NCI-H2029 (cell line): Measurements from ENCODE around the gene TRIM22.
"Not testable (repeated sequence)": the region's sequence is repeated elsewhere in the genome, so short reads cannot be mapped to it uniquely, and the experiment has no call there.

Experiments used
- DNase-seq: peaks from one replicate; lab custom pipeline; 2025; lab: John Stamatoyannopoulos, UW

The TRIM22 gene

GRCh38 chr11:5689551-5689983, at the start of gene TRIM22:
TRIM22 (plus strand) TSS chr11:5689790; CDS start chr11:5696233, 6,443 bp downstream.
- no peak for DNase-seq

GRCh38 chr11:5639953-5640352, 49.6 kb upstream of the TRIM22 start:
- no peak for DNase-seq

- no peak for DNase-seq
Measured at GRCh38 chr11:5643585-5643984, 46.0 kb upstream of the TRIM22 start.

- DNase-seq: no peak
Measured at GRCh38 chr11:5646139-5646538, 43.5 kb upstream of the TRIM22 start.

GRCh38 chr11:5655474-5655873, 34.1 kb upstream of the TRIM22 start:
- no peak for DNase-seq

- not testable (repeated sequence) for DNase-seq
Measured at GRCh38 chr11:5656956-5657355, 32.6 kb upstream of the TRIM22 start.

- no peak for DNase-seq
Measured at GRCh38 chr11:5658318-5658717, 31.3 kb upstream of the TRIM22 start.

GRCh38 chr11:5663511-5663910, 26.1 kb upstream of the TRIM22 start:
- DNase-seq: no peak

- no peak for DNase-seq
Measured at GRCh38 chr11:5665051-5665570, 24.5 kb upstream of the TRIM22 start.

GRCh38 chr11:5665746-5666401, 23.7 kb upstream of the TRIM22 start:
- no peak for DNase-seq

GRCh38 chr11:5666402-5666793, 23.2 kb upstream of the TRIM22 start:
- no peak for DNase-seq

GRCh38 chr11:5671831-5672230, 17.8 kb upstream of the TRIM22 start:
- DNase-seq: no peak

GRCh38 chr11:5674391-5674790, 15.2 kb upstream of the TRIM22 start:
- DNase-seq: no peak

- no peak for DNase-seq
Measured at GRCh38 chr11:5679811-5680210, 9.8 kb upstream of the TRIM22 start.

GRCh38 chr11:5682890-5683441, 6.6 kb upstream of the TRIM22 start:
- not testable (repeated sequence) for DNase-seq

GRCh38 chr11:5683620-5684019, 6.0 kb upstream of the TRIM22 start:
- DNase-seq: not testable (repeated sequence)

GRCh38 chr11:5684036-5684645, 5.4 kb upstream of the TRIM22 start:
- DNase-seq: no peak

GRCh38 chr11:5684646-5685362, 4.8 kb upstream of the TRIM22 start, which contains the start of gene TRIM5:
TRIM5 (minus strand) TSS chr11:5685074; CDS start chr11:5680177, 4,897 bp downstream.
- peak; percentile 5 for DNase-seq

- DNase-seq: no peak
Measured at GRCh38 chr11:5686426-5686825, 3.2 kb upstream of the TRIM22 start.

- DNase-seq: no peak
Measured at GRCh38 chr11:5688482-5688881, 1.1 kb upstream of the TRIM22 start.

GRCh38 chr11:5690216-5690615, 626 bp downstream of the TRIM22 start:
- DNase-seq: no peak

GRCh38 chr11:5690736-5691135, 1.1 kb downstream of the TRIM22 start:
- no peak for DNase-seq
